Effector CD4-positive, alpha-beta T cell (primary cell): ENCODE measurements around the gene ZDHHC19. TPM values are rescaled to one million over a fixed set of nuclear protein-coding genes. Genes with fewer than 3 reads are reported as not detected.
"Not testable (repeated sequence)": the region's sequence is repeated elsewhere in the genome, so short reads cannot be mapped to it uniquely, and the experiment has no call there.

Experiments
- DNase-seq: peaks from one replicate; pipeline ENCODE4 v3.0.0-alpha.2; 2020
- total RNA-seq: gene quantifications from one replicate; lab custom pipeline; 2026; lab: John Stamatoyannopoulos, UW

The ZDHHC19 gene, protein sequence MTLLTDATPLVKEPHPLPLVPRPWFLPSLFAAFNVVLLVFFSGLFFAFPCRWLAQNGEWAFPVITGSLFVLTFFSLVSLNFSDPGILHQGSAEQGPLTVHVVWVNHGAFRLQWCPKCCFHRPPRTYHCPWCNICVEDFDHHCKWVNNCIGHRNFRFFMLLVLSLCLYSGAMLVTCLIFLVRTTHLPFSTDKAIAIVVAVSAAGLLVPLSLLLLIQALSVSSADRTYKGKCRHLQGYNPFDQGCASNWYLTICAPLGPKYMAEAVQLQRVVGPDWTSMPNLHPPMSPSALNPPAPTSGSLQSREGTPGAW
- not detected for total RNA-seq

DNA sequence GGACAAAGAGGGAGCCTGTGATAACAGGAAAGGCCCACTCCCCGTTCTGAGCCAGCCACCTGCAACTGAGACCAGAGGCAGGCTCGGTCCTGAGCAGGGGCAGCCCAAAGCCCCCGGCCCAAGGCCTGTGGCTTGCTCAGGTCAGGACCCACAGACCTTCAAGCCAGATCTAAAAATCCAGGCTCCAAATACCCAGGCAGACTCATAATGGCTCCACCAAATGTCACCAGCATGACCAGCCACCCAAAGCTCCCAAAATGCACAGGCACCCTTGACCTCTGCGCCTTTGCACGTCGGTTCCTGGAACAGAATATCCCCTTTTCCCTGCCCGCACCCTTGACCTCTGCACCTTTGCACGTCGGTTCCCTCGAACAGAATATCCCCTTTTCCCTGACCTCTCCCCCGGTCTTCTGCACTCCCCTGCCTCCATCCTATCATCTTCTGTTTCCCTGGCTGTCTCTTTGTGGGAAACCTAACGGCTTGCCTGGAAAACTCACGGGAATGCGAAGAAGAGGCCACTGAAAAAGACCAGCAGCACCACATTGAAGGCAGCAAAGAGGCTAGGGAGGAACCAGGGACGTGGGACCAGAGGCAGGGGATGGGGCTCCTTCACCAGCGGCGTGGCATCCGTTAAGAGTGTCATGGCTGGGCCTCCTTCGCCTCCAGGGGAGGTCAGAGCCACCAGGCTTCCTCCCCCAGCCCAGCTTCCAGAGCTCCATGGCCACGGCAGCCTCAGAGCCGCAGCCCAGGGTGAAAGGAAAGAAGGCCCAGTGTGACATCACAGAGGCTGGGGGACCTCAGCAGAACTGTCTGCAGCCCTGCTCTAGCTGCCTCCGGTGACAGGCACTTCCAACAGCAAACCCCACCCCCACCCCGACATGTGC, at the start of gene ZDHHC19:
Gene ZDHHC19 (minus strand): TSS at position 728 of the 884 bp plus-strand sequence. CDS start 85 bp downstream, at position 643.
- no peak for DNase-seq

DNA sequence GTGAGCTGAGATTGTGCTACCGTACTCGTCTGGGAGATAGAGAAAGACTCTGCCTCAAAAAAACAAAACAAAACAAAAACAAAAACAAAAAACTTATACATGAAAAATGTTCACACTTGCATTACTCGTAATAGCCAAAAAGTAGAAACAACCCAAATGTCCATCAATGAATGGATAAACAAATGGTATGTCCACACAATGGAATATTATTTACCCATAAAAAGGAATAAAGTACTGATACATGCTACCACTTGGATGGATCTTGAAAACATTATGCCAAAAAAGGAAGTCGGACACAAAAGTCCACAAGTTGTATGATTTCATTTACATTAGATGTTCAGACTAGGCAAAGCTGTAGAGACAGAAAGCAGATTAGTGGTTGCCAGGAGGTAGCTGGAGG, 49.6 kb upstream of the ZDHHC19 start:
- DNase-seq, result no peak

DNA sequence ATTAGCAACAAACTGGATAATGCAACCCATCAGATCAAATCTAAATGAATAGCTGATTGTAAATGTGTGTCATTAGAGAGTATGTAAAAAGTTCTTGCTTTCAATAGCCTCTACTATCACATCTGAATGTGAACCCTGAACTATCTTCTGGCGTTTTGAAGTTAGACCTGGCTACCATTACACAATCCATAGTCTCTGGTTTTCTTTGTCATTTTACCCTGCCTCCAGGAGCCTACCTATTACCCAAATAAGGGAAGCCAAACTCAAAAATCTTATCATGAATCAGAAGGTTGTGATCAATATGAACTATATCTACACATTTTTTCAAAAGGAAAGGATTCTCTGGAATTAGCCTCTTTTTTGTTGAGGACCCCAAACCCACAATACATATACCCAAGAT, 44.6 kb upstream of the ZDHHC19 start:
- DNase-seq, result no peak

DNA sequence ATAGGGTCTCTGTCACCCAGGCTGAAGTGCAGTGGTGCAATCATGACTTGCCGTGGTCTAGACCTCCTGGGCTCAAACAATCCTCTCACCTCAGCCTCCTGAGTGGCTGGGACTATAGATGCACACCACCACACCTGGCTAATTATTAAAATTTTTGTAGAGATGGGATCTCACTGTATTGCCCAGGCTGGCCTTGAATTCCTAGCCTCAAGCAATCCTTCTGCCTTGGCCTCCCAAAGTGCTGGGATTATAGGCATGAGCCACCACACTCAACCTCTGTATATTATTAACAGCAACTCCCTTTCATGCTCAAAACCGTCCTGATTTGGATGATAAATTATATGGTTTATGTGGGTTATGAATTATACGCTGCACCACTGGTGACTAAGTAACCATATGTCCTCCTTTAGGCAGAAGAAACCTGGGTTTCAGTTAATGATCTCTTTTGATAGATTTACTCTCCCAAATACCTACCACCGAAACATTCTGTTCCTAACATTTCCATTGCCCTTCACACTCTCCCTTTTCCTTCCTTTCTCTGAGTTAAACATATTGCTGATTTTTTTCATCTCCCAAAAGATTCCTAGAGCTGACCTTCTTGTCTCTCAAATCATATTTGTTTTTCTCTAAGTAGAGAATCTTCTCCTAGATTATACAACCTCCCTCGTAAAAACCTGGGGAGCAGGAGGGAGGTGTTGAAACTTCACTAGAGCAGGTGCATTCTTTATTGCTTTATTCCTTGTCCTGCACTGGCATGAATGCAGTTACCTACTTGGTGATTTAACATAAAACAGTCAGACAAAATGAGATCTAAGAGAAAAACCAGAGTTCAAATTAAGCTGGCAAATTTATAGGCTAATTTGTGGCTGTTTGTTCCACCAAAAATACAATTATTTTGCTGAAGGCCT, 43.4 kb upstream of the ZDHHC19 start:
- DNase-seq, result no peak

DNA sequence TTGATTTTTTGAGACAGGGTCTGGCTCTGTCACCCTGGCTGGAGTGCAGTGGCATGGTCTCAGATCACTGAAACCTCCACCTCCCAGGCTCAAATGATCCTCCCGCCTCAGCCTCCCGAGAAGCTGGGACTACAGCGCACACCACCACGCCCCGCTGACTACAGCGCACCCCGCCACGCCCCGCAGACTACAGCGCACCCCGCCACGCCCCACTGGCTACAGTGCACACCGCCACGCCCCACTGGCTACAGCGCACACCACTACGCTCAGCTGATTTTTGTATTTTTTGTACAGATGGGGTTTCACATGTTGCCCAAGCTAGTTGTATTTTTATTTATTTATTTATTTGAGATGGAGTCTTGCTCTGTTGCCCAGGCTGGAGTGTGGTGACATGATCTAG, 40.7 kb upstream of the ZDHHC19 start:
- no peak for DNase-seq

DNA sequence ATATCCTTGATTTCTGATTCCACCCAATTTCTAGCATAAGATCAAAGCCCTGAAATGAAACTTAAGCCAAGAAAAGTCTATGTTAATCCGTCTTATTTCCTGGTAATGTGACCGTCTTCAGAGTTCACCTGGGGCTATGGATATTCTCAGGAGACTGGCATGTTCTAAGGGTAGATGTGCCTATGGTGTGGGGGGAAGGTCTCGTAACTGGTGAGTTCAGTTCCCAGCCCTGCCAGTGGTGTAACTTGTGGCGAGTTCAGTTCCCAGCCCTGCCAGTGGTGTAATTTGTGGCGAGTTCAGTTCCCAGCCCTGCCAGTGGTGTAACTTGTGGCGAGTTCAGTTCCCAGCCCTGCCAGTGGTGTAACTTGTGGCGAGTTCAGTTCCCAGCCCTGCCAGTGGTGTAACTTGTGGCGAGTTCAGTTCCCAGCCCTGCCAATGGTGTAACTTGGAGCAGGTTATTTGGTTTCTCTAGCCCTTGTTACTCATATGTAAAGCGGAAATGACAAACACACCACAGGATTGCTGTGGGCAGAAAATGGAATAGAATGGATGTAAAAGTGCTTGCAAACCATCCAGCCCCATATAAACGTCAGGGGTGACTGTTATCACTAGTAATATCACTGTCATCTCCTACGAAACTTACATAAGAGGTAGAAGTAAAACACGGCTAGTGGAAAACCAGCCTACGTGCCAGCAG, 35.6 kb upstream of the ZDHHC19 start:
- DNase-seq, result no peak

DNA sequence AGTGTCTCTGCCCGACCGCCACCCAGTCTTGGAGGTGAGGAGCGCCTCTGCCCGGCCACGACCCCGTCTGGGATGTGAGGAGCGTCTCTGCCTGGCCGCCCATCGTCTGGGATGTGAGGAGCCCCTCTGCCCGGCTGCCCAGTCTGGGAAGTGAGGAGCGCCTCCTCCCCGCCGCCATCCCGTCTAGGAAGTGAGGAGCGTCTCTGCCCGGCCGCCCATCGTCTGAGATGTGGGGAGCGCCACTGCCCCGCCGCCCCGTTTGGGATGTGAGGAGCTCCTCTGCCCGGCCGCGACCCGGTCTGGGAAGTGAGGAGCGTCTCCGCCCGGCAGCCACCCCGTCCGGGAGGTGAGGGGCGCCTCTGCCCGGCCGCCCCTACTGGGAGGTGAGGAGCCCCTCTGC, 33.0 kb upstream of the ZDHHC19 start:
- not testable (repeated sequence) for DNase-seq

DNA sequence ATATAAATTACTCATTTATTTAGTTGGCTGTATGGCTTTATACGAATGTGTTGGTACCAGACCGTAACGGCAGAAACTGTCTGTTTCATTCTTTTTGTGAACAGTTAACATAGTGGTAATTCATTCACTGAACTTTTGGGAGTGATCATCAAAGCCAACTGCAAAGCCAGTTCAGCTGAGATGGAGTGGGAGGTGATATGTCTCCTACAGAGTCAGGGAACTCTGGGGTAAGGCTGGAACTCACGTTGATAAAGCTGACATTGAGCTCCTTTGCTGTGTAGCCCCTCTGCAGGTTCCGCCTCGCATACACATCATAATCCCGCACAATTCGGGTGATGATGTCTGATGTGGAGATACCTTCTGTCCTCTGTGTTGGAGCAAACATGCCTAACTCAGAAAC, 30.5 kb upstream of the ZDHHC19 start:
- no peak for DNase-seq

DNA sequence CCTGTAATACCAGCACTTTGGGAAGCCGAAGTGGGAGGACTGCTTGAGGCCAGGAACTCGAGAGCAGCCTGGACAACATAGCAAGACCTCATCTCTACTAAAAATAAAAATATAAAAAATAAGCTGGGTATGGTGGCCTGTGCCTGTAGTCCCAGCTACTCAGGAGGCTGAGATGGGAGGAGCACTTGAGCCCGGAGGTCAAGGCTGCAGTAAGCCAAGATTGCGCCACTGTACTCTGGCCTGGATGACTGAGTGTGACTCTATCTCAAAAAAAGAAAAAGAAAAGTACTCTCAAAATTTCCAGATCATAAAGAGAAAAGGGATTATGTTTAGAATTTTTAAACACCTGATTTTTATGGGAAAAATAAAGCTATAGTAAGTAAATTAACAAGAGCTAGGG, 29.2 kb upstream of the ZDHHC19 start:
- no peak for DNase-seq

DNA sequence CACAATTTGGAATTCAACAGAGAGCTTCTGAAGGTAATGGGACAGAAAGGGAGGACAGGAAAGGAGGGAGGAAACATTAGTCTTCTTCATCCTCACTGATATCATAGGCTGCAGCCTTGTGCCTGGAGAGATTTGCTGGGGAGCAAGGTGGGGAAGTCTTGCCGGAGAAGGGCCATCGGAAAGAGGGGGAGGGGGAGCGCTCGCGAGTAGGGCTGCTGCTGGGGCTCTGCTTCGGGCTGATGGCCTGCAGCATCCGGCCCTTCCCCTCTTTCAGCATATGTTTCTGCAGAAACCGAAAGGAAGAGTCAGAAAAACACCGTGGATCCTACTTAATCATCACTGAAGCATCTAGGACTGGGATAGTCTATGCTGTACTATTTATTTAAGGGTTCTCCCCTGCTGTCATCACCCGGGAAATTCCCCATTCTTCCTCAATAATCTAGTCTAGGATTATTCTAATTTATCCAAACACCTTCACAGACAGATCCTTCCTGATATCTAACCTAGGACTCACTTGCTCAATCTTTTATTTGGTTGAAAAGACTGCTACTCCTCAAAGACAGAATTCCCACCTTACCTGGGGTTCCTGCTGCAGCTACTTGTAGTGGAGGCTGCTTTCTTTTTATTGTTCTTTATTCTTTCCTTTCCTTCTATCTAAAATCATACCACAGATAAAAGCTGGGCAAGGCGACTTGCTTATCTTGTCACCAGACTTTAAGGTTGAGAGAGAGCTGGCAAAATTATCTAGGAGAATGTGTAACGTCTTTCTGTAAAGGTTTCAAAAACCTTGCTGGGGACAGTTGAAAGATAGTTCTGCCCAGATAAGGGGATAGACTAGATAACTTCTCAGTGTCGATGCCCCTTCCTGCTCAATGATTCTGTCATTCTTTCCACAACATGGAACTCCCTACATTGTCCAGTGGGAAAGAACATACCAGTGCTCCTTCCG, 27.7 kb upstream of the ZDHHC19 start:
- DNase-seq, result no peak

DNA sequence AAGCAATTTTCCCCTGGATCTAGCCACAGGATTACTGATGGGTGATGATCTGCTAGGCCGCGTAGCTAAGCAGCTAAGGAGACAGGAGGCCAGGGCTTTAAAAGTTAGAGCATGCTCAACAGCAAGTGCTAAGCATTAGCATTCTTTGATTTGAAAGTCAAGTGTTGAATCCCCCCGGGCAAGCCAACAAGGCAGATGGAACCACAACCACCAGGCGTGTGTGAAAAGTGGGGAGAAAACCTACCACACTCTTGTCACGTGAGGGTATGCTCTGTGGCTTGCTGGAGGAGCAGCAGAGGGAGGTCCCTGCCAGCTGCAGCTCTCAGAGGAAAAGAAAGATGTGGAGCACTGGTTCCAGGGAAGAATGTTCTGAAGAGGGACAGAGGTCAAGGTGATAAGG, 26.0 kb upstream of the ZDHHC19 start:
- DNase-seq, result no peak

DNA sequence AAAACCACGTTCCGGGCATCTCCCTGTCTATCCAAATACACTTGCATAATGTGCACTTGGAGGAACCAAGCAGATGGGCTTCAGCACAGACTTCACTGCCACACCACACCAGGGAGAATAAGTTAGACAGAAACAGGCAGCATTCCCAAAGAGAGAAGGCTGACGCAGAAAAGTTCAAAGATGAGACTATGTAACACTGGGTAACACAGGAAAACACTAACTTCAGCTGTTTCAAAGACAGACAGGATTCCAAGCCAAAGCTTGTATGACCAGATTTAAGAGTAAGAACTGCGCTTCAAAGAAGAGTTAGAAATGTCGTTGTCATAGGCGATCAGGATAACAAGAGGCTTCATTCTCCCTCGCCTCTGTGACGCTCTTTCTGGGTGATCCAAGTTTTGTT, 25.0 kb upstream of the ZDHHC19 start:
- no peak for DNase-seq

DNA sequence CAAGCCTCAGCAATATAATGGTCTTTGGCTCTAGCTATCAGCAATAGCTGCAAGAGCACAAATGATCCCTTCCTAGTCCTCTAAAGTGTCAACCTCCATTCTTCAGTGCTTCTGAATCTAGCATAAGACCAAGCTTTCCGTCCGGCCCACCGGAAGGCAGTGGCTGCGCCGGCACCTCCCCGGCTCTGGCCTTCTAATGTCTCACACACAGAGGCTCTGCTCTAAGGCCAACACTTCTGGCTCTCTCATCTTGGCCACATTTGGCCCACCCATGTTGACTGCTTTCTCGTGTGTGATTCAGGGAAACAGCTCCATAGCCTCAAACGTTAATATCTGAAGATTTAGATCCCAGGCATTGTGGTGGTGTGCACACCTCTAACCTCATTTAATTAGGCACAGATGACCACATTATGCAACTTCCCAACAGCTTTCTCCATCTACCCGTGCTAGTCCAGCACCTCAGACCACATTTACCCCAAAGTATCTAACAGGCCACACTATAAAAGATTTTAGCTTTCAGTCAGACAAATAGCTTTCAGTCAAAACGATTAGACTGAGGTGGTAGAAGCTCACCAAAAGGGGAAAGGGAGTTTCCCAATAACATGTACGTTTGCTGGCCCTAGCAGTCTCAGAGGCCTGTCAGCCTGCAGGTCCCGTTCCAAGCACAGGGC, 24.4 kb upstream of the ZDHHC19 start:
- DNase-seq, result no peak

DNA sequence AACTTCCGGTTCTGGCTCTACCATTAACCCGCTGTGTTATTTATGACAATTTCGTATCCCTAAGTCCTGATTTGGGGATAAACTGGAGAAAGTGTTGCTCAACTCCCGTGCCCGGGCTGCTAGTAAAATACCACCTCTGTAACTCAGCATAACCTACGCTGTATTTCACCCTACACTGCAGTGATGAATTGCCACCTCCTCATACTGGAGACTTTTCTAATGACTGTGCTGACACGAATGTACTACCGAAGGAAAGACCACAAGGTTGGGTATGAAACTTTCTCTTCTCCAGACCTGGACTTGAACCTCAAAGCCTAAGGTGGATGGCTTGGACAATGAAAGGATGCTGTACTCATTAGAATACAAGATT, 21.7 kb upstream of the ZDHHC19 start:
- no peak for DNase-seq

DNA sequence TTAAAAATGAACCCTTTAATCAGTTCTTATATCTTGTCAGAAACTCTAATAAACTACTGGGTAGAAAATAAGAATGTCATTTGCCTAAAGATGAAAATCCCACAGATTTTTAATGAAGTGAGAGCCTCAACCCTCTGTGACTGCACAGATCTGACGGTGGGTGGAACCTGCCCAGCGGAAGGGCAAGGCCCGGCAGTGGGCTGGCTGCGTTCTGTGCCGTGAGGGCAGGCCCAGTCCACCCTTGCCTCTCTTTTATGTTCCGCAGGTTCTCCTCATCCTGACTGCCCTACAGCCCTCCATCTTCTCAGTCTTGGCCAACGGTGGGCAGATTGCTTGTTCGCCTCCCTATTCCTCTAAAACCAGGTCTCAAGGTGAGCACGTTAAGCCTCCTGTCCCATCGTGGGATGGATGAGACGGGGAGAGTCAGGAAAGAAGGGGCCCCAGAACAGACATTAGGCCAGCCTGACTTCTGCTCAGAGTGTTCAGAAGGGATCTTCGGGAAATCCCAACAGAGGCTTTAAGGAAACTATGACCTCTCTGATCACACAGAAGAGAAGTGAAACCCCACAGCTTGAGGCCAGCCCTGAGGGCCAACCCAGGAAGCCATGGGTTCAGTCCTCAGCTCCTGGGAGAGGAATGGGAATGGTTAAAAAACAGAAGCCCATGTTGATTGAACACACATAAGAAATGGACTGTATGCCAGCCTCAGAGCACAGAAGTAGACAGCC, 21.1 kb upstream of the ZDHHC19 start:
- no peak for DNase-seq

DNA sequence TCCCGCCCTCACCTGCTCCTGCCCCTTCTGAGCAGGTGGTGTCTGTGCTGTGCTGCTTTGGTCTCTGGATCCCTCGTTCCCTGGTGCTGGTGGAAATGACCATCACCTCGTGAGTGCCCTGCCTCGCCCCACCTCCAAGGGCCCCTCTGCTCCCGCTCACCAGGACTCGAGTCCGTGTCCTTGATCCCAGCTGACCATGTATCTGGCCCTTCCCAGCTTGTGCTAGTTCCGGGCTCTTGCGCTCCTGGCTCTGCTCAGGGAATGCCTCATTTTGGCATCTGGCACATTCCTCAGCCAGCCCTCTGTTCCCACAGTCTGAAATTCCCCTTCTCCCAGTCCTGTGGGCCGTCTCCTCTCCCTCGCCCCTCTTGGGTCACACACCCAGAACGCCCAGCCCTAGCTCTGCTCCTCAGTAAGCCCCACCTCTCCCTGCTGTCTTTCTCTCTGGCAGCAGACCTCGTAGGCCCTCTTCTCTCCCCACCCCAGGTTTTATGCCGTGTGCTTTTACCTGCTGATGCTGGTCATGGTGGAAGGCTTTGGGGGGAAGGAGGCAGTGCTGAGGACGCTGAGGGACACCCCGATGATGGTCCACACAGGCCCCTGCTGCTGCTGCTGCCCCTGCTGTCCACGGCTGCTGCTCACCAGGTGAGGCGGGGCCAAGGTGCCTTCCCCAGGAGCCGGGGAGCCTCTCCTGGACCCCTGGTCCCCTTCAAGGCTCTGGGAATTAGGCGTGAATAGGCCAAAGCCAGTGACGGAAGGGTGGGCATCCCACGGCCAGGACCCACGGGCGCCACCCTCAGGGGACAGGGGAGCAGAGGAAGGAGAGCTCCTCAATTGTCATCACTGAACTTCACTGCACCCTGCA, 16.7 kb upstream of the ZDHHC19 start:
- DNase-seq, result no peak

DNA sequence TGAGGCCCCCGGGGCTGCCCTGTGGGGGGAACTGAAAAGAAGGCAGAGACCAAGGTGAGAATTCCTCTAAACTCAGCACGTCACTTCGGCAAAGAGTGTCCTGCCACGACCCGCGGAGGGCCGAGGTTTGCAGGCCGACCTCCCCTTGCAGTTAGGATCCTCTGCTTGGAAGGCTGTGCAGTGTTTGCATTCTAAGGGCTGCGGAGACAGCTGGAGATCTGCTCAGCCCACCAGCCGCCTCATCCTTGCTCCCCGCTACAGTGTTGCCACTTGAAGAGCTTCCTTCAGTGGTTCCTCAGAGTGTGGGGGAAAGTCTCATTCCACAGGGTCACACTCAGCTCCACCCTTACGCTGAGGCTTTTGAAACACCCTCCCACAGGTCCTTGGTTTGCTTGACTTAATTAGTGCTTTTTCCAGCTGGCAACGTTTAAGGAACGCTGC, 15.9 kb upstream of the ZDHHC19 start:
- no peak for DNase-seq

DNA sequence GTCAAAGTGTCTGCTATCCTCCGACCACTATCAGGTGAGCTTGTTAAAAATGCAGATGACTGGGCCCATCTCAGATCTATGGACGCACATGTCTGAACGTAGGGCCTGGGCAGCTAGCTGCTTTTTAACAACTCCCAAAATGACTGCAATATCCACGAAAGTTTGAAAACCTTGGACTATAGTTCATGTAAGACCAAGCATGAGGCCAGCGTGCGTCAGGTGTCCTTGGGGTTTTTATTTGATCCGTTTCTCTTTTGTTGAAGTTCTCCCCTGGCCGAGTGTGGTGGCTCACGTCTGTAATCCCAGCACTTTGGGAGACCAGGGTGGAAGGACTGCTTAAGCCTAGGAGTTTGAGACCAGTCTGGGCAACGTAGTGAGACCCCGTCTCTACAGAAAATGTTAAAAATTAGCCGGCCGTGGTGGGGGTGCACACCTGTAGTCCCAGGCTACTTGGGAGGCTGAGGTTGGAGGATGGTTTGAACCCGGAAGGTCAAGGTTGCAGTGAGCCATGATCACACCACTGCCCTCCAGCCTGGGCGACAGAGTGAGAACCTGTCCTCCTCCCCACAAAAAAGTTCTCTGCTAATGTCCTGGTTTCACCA, 14.7 kb upstream of the ZDHHC19 start:
- DNase-seq, result no peak
